Thoracic aorta (tissue), 2 donors: ENCODE data around the gene NKAIN2. TPM values are rescaled to one million over a fixed set of nuclear protein-coding genes. Genes with fewer than 3 reads are reported as not detected.

Experiments used
- ATAC-seq: fragments of 150-250 bp; one replicate; pipeline ENCODE4 v1.8.0; 2017; ENCODE audit warnings: low read depth; ENCODE audit not compliant: insufficient number of reproducible peaks, low FRiP score
- DNase-seq: peaks from one replicate; pipeline ENCODE4 v3.0.0-alpha.2; 2020; ENCODE audit warnings: low spot score
- H3K27ac ChIP-seq, 2 donors: fragments of 200-600 bp; sonication (generic); 1 replicate in 1 of 2; 2 replicates in 1 of 2; pipeline ENCODE4 v1.5.1; 2016; ENCODE audit warnings: mild to moderate bottlenecking in 2 of 2, moderate library complexity in 2 of 2
- H3K27me3 ChIP-seq: fragments of 200-600 bp; sonication (generic); replicated peaks from 2 replicates; pipeline ENCODE4 v1.6.0; 2016; ENCODE audit warnings: mild to moderate bottlenecking; ENCODE audit not compliant: insufficient read depth
- H3K36me3 ChIP-seq: fragments of 200-600 bp; sonication (generic); one replicate; pipeline ENCODE4 v1.5.1; 2016
- H3K4me1 ChIP-seq, 2 donors: fragments of 200-600 bp; sonication (generic); 1 replicate in 1 of 2; 2 replicates in 1 of 2; pipeline versions ENCODE4 v1.5.1 to v1.6.0; 2016; ENCODE audit warnings: low read depth in 2 of 2, mild to moderate bottlenecking in 1 of 2; ENCODE audit not compliant: control insufficient read depth in 1 of 2
- H3K4me3 ChIP-seq: fragments of 200-600 bp; sonication (generic); 2 replicates; pipeline ENCODE4 v1.5.1; 2016; ENCODE audit warnings: mild to moderate bottlenecking
- H3K9me3 ChIP-seq: fragments of 200-600 bp; sonication (generic); 2 replicates; pipeline ENCODE4 v1.5.1; 2016
- CTCF ChIP-seq: fragments of 200-600 bp; sonication (generic); IDR thresholded peaks from one replicate; pipeline ENCODE4 v1.5.1; 2019; ENCODE audit warnings: antibody characterized with exemption
- total RNA-seq, 2 donors: library from RNA; depleted of rRNA; stranded (reverse); fragments of >200 nt; gene quantifications; one replicate each; pipeline versions ENCODE4 v1.1.0 to v1.2.3, GENCODE V29; 2016

NKAIN2 gene
- total RNA-seq, 2 donors from 2014 or later = 0.28 TPM; not detected in 1

GRCh38 chr6:124573953-124574352 is 770.3 kb downstream of the NKAIN2 start:
- Histone ChIP-seq H3K9me3 (no peaks in the 10 kb centered on the region), H3K36me3 (no peaks in the 10 kb centered on the region), H3K27me3 (no peaks in the 10 kb centered on the region), H3K27ac (no peak overlapping the region), H3K4me1 (no peaks in the 10 kb centered on the region), H3K4me3 (no peak overlapping the region)
- no peak for DNase-seq
- TF ChIP-seq CTCF = no peak
- ATAC-seq = no peak

- no peak for TF ChIP-seq CTCF
- ATAC-seq = no peak
- Histone ChIP-seq H3K36me3 (no peaks in the 10 kb centered on the region), H3K27ac (no peak overlapping the region), H3K27me3 (no peaks in the 10 kb centered on the region), H3K9me3 (no peaks in the 10 kb centered on the region), H3K4me3 (no peak overlapping the region), H3K4me1 (no peaks in the 10 kb centered on the region)
- DNase-seq = no peak
Observed at GRCh38 chr6:124577734-124578281, 774.1 kb downstream of the NKAIN2 start.

GRCh38 chr6:124590001-124590400 is 786.3 kb downstream of the NKAIN2 start:
- Histone ChIP-seq H3K4me3 (no peak overlapping the region), H3K4me1 (no peaks in the 10 kb centered on the region), H3K9me3 (no peaks in the 10 kb centered on the region), H3K27ac (no peak overlapping the region), H3K27me3 (no peaks in the 10 kb centered on the region), H3K36me3 (no peaks in the 10 kb centered on the region)
- DNase-seq = no peak
- ATAC-seq = no peak
- no peak for TF ChIP-seq CTCF

GRCh38 chr6:124599656-124600055 is 796.0 kb downstream of the NKAIN2 start:
- no peaks in the 10 kb centered on the region for H3K9me3 ChIP-seq
- no peaks in the 10 kb centered on the region for H3K27me3 ChIP-seq
- no peak overlapping the region for H3K4me3 ChIP-seq
- no peak overlapping the region for H3K27ac ChIP-seq
- H3K36me3 ChIP-seq = no peaks in the 10 kb centered on the region
- DNase-seq = no peak
- no peak for ATAC-seq
- no peak for TF ChIP-seq CTCF
- H3K4me1 ChIP-seq = no peaks in the 10 kb centered on the region

- Histone ChIP-seq H3K9me3 (no peaks in the 10 kb centered on the region), H3K27me3 (no peaks in the 10 kb centered on the region), H3K4me1 (no peaks in the 10 kb centered on the region), H3K4me3 (no peak overlapping the region), H3K27ac (no peak overlapping the region), H3K36me3 (no peaks in the 10 kb centered on the region)
- TF ChIP-seq CTCF = no peak
- DNase-seq = no peak
- ATAC-seq = no peak
Observed at GRCh38 chr6:124604719-124605118, 801.1 kb downstream of the NKAIN2 start.
